ENCODE measurements around the gene MYOM3.
"Not testable (repeated sequence)": the region's sequence is repeated elsewhere in the genome, so short reads cannot be mapped to it uniquely, and the experiment has no call there.

Gene MYOM3

DNA sequence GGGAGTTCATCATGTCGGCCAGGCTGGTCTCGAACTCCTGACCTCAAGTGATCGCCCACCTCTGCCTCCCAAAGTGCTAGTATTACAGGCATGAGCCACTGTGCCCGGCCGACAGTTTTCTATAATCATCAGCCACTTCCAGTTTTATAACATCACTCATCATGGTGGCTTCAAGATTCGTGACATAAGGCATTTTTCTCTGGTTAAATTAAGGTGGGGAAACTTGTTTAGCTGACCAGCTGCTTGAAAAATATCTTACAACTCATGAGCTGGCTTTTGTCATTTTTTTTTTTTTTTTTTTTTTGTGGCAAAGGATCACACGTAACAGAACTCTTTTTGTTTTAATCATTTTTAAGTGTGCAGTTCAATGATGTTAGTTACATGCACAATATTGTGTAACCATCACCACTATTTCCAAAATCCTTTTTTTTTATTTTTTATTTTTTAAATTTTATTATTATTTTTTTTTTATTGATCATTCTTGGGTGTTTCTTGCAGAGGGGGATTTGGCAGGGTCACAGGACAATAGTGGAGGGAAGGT, 80.9 kb downstream of the MYOM3 start:
- not testable (repeated sequence) for DNase-seq (ENCODE audit: low spot score)

DNA sequence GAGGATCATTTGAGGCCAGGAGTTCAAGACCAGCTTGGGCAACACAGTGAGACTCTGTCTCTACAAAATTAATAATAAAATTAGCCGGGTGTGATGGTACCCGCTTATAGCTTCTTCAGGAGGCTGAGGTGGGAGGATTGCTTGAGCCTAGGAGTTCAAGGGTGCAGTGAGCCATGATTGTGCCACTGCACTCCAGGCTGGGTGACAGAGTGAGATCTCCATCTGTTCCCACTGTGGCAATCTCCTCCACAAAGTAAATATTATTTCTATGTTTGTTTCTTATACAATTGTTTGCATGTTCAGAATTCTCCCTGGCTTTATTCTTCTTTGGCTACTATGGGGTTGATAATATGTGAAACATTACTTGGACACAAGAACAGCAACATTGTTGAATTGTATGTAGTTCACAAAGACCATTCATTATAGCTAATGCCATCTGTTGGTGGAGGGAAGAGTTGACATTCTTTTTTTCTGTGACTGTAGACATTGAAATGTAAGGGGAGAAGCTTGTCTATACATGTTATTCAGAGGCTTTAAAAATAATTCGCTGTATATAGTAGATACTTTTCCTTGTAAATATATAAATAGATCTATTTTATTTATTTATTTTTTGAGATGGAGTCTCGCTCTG, 84.0 kb downstream of the MYOM3 start:
- peak; percentile 6 for DNase-seq (ENCODE audit: low spot score)

DNA sequence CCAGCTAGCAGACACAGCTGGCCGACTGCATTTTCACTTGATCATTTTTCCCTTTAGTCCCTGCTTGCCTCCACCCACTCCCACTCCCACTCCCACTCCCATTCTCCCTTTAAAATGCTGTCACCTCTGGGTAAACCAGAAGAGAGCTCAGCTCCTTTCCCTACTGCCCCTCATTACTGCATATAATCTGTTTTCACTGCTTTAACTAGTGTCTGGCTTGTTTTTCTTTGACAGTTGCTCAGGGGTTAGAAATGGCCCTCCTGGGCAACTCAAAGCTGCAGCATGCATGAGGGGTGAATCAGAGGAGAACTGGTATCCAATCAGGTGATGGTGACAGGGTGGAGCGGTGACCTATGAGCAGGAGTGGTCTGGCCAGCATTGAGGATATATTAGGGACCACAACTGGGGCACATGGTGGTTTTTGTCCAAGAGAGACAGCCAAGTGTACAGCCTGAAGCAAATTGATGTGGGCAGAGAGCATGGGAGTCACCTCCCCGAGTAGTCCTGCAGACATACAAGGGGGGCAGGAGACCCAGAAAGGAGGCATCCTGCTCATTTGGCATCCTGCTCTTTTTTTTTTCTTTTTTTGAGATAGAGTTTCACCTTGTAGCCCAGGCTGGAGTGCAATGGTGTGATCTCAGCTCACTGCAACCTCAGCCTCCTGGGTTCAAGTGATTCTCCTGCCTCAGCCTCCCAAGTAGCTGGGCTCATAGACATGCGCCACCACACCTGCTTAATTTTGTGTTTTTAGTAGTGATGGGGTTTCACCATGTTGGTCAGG, 89.2 kb downstream of the MYOM3 start:
- no peak for DNase-seq (ENCODE audit: low spot score)

DNA sequence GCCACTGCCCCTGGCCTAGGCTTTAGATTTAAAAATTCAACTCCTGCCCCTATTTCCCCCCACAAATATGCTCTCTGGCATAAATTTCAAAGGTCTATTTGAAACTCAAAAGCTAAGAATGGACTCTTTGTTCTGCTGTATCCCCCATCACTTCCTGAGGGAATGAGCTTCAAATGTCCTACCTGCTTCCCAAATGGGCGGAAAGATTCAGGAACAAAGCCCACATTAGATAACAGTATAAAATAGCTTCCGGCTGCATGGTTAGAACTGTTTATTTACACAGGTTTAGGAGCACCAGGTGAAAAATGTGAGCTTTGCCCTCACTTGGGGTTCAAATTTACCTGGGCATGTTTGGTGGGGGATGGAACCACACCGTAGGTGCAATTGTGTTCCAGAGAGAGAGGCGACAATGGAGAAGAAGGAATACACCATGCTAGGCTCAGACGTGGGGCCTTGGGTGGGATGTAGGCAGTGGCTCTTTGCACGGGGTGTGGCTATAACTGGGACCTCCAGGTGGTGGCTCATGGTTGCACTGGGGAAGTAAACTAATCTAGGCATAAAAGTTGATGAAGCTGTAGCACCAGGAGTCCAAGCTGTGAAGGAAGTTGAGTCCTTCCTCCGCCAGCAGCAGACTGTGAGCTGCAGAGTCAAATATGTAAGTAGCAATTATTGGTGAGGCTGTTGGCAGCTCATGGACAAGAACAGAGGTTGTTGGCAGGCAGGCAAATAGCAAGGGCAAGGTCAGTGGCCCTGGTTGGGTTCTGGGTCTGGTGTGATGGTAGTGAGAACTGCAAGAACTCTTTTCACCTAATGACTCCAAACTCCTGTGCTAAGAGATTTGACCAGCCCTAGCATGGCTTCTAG, 90.3 kb downstream of the MYOM3 start:
- DNase-seq (ENCODE audit: low spot score), result no peak

DNA sequence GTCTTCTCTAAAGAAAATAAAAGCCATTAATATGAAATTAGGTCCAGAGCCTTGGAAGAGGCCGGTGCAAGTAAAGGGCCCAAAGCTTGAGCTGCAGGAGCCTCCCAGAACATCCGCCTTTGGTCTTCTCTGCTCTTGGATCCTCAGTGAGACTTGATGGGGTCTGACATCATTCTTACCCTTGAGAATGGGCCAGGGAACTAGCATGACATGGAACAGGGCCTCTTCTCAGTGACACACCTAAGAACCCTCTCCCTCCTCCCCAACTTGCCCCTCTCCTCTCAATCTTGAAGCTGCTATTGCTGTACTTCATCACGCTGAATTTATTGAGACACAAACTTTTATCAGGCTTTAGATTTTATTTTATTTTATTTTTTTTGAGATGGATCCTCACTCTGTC, 91.5 kb downstream of the MYOM3 start:
- no peak for DNase-seq (ENCODE audit: low spot score)

DNA sequence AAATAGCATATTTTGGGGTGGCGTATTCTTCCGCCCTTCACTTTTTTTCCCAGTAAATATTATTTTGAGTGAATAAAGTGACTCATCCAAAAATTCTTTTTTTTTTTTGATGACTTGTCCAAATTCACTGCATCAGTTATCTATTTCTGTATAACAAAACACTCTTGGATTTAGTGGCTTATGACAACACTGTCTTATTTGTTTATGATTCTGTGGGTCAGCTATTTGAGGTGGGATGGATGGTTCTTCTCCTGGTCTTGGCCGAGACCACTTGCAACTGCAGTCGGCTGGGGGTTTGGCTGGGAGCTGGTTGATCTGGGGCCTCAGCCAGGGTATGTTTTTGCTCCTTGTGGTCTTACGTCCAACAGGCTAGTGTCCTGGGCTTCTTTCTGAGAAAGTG, 91.9 kb downstream of the MYOM3 start:
- no peak for DNase-seq (ENCODE audit: low spot score)

DNA sequence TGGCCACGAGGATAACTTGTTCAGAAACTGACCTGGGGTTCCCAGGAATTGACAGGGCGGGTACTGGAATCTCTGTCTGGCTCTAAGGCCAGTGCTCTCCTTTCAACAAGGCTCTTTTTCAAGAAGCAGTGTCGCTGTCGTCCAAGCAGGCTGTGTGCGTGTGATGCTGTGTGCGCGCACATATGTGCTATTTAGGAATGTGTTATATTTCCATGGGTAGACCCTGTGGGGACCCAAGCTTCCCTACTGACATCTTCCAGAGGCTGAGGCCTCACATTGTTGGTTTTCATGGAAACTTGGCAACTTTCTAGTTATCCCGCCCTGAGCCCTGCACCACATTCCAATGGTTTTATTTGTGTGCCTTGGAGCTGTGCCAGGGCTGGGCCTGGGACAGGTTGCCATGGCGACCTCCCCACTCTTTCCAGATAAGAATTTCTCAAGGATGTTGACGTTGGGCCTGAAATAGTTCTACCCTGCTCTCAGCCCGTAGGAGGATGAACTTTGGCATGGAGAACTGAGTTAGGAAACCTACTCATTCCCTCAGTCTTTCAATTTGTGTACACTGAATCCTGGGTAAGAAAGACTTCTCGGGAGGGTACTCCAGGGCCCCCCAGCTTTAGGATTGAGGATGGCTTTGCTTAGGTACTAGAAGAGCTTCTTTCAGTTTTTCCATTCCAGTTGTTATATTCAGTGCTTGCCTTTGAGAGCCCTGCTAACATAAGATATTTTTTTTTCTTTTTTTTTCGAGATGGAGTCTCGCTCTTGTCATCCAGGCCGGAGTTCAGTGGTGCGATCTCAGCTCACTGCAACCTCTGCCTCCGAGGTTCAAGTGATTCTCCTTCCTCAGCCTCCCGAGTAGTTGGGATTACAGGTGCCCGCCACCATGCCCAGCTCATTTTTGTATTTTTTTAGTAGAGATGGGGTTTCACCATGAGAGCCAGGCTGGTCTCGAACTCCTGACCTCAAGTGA, 93.0 kb downstream of the MYOM3 start:
- DNase-seq (ENCODE audit: low spot score), result no peak

DNA sequence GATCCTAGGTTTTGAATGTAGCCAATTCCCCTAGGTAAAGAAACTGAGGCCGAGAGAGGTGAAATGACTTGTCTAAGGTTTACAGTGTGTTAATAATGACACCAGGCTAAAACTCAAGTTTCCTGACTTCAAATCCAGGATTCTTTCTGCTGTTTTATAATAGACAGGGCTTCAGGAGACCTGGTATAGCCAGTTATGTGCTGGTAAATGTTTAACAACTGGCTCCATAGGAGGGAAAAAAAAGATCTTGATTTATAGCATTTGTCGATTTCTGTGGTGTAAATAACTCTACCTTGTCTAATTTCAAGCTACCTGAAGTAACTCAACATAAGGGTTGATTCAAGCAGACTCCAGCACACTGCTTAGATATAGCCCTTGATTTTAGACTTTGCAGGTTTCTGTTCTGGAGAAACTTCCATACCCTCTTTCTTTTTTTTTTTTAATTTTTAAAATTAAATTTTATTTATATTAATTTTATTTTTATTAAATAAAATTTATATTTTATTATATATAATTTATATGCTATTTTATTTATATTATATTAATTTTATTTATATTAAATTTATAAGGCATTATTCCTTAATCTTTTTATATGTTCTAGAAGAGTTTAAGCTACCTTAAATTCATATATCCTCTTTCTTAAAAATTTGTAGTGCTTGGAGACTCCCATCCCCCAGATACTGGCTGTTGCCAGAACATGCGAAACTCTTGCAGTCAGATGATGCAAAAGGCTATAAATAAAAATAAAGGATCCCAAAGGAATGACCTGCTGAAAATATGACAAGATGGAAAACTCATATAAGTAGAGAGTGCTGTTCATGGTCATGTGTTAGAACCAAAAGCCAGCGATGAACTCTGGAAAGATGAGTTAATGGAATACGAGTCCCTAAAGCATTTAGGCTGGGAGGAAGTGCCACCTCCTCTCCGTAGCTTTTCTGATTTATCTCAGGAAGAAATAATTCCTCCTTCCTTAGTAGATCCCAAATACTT, 96.4 kb downstream of the MYOM3 start:
- no peak for DNase-seq (ENCODE audit: low spot score)

DNA sequence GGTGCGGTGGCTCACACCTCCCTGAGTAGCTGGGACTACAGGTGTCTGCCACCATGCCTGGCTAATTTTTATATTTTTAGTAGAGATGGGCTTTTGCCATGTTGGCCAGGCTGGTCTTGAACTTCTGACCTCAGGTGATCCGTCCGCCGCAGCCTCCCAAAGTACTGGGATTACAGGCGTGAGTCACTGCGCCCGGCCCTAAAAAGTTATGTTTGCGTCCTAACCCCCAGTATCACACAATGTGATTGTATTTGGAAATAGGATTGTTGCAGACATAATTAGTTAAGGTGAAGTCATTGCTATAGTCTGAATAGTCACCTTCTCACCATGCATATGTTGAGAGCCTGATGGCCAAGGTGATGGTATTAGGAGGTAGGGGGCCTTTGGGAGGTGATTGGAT, 99.1 kb downstream of the MYOM3 start:
- DNase-seq (ENCODE audit: low spot score), result not testable (repeated sequence)

DNA sequence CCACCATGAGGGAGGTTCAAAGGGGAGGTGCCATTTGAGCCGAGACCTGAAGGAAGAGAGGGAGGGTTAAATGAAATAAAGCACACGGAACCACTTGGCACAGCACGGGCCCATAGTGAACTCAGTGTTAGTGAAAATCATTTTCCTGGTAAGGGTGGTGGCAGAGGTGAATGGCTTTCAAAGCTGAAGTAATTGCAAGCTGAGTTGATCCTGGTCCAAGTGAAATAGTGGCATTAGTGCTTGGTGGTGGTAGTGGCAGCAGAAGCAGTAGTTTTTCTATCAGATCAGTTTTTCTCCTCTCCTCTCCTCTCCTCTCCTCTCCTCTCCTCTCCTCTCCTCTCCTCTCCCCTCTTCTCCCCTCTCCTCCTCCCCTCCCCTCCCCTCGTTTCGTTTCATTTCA, 101.3 kb downstream of the MYOM3 start:
- no peak for DNase-seq (ENCODE audit: low spot score)

DNA sequence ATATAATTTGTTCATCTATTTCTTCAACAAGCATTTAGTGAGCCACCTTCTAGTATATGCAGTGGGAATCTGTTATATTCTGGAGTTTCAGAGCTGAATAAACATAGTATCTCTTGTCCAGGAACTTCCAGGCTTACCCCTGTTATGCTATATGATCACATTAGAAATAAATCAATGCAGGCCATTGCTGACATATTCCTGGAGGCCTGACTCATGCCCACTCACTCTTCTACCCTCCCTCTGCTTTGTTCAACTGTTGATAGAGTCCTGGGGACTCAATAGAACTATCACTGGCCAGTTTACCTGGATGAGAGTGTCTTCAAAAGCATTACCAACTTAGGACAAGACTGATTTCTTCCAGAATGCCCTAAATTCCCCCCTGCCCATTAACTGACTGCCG, 102.5 kb downstream of the MYOM3 start:
- DNase-seq (ENCODE audit: low spot score), result no peak

DNA sequence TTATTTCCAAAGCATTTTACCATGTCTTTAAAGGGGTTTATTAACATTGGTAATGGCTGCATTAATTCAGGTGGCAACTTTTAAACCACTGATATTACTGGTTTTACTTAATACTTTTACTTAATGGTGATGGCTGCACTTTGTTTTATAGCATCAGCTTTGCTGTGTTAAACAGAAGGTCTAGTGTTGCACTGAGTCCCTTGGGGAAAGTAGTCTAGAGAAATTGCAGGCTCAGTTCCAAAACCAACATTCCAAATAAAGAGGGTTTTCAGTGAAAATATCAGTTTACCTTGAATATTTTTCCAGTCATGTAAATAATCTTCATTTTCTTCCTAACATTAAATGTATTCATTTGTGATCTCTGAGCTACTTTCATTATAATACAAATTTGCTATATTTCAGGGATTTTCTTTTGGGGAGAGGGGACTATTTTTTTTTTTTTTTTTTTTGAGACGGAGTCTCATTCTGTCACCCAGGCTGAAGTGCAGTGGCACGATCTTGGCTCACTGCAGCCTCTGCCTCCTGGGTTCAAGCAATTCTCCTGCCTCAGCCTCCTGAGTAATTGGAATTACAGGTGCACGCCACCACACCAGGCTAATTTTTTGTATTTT, 103.3 kb downstream of the MYOM3 start:
- DNase-seq (ENCODE audit: low spot score), result not testable (repeated sequence)

DNA sequence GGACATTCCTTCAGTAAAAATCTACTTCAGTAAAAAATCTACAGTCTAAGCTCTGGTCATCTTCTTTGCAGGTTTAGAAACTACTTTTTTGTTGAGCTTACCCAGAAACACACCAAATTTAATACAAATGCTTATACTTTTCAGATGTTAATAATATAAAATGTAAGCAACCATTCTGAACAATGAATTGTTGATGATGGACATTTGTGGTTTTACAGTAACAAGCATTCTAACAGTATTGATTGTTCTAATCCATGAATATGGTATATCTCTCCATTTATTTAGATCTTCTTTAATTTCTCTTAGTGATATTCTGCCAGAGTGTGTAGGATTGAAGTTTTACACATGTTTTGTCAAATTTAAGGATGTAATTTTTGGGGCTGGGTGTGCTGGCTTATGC, 104.9 kb downstream of the MYOM3 start:
- DNase-seq (ENCODE audit: low spot score), result no peak
